Measurements from ENCODE around the gene TOMM70. TPM values are rescaled to one million over a fixed set of nuclear protein-coding genes. Genes with fewer than 3 reads are reported as not detected.

TOMM70 gene
- polyA plus RNA-seq, 3 donors = 4.9 to 6.3 (median 6.3) TPM

DNA sequence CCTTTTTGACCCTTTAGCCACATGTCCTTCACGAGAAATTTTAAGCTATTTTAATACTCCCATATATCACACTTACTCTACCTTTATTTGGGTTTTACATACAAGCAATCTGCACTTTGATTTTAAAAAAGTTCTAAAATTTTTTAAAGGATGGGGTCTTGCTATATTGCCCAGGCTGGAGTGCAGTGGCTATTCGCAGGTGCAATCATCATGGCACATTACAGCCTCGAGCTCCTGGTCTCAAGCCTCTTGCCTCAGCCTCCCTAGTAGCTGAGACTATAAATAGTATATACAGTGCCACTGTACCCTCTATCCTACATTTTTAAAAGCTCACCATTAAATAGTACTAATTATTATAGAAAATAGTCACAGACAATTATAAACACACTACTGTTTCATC lies 36.5 kb downstream of the TOMM70 start:
- no peak overlapping the region for H2AFZ ChIP-seq (ENCODE audit: insufficient read depth, low read depth, low read length, poor library complexity, severe bottlenecking)
- H3K36me3 ChIP-seq (replicated peaks in 1 of 2; ENCODE audit: control insufficient read depth in 1 of 2, insufficient read depth in 2 of 2, low read length in 2 of 2) = peaks cover 60 to 89% of the 10 kb centered on the region in 2 donors
- no peaks in the 10 kb centered on the region for H3K9me3 ChIP-seq (replicated peaks in 1 of 2; ENCODE audit: control insufficient read depth in 1 of 2, insufficient read depth in 1 of 2, low read length in 2 of 2)
- no peak overlapping the region for H3K27ac Mint-ChIP-seq
- no peaks in the 10 kb centered on the region for H3K4me1 Mint-ChIP-seq
- no peak overlapping the region for H3K4me2 ChIP-seq (replicated peaks; ENCODE audit: extremely low read depth, low read length, poor library complexity, severe bottlenecking)
- H3K4me1 ChIP-seq (ENCODE audit: control insufficient read depth in 1 of 2, insufficient read depth in 2 of 2, low read length in 2 of 2) = no peaks in the 10 kb centered on the region
- no peaks in the 10 kb centered on the region for H3K27me3 Mint-ChIP-seq (ENCODE audit: low read depth in 3 of 3)
- H3K27ac ChIP-seq (ENCODE audit: low read depth in 1 of 2, low read length in 2 of 2) = no peak overlapping the region
- H3K9me3 Mint-ChIP-seq = peaks cover 0 to 3% (median 0%) of the 10 kb centered on the region in 7 donors
- H3K79me2 ChIP-seq (ENCODE audit: insufficient read depth, low read length) = no peaks in the 10 kb centered on the region
- no peak for DNase-seq
- WGBS (ENCODE audit: insufficient coverage) = no CpG with 5 or more reads among the region's 3 CpGs
- H3K4me3 Mint-ChIP-seq = no peak overlapping the region
- intact Hi-C loops (cut with micrococcal nuclease) = no loop called here
- no peak for TF ChIP-seq CTCF (IDR thresholded peaks at IDR 0.05)
- no peak overlapping the region for H3K9ac ChIP-seq (ENCODE audit: insufficient read depth, low read length, poor library complexity, severe bottlenecking)
- no peaks in the 10 kb centered on the region for H3K27me3 ChIP-seq (ENCODE audit: control insufficient read depth in 2 of 2, insufficient read depth in 2 of 2, low read length in 2 of 2)
- H3K36me3 Mint-ChIP-seq = peaks cover 65 to 85% of the 10 kb centered on the region in 2 donors
- no peaks in the 10 kb centered on the region for H4K20me1 ChIP-seq (ENCODE audit: insufficient read depth, low read length)
- no peak overlapping the region for H3K4me3 ChIP-seq (replicated peaks in 1 of 3; ENCODE audit: low read depth in 2 of 3, low read length in 3 of 3)

DNA sequence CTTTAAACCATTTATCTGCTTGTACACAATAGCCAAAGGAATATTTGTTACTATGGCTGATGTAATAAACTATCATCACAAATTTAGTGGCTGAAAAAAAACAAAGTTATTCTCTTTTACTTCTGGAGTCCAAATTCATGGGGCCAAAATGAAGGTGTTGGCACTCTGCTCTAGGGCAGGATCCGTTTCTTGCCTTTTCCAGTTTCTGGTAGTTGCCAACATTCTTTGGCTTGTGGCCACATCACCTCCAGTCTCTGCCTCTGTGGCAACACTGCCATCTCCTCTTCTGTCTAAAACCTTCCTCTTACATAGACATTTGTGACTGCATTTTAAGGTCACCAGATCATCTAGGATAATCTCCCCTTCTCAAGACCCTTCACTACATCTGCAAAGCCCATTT lies 39.0 kb downstream of the TOMM70 start:
- Histone ChIP-seq H3K9me3 (replicated peaks in 1 of 2; ENCODE audit: control insufficient read depth in 1 of 2, insufficient read depth in 1 of 2, low read length in 2 of 2) (no peaks in the 10 kb centered on the region), H3K4me2 (replicated peaks; ENCODE audit: extremely low read depth, low read length, poor library complexity, severe bottlenecking) (no peak overlapping the region), H3K79me2 (ENCODE audit: insufficient read depth, low read length) (no peaks in the 10 kb centered on the region), H3K9ac (ENCODE audit: insufficient read depth, low read length, poor library complexity, severe bottlenecking) (no peak overlapping the region), H3K36me3 (replicated peaks in 1 of 2; ENCODE audit: control insufficient read depth in 1 of 2, insufficient read depth in 2 of 2, low read length in 2 of 2) (peaks cover 44 to 84% of the 10 kb centered on the region in 2 donors), H3K4me3 (replicated peaks in 1 of 3; ENCODE audit: low read depth in 2 of 3, low read length in 3 of 3) (no peak overlapping the region), H2AFZ (ENCODE audit: insufficient read depth, low read depth, low read length, poor library complexity, severe bottlenecking) (no peak overlapping the region), H3K27me3 (ENCODE audit: control insufficient read depth in 2 of 2, insufficient read depth in 2 of 2, low read length in 2 of 2) (no peaks in the 10 kb centered on the region), H3K27ac (ENCODE audit: low read depth in 1 of 2, low read length in 2 of 2) (no peak overlapping the region), H3K4me1 (ENCODE audit: control insufficient read depth in 1 of 2, insufficient read depth in 2 of 2, low read length in 2 of 2) (no peaks in the 10 kb centered on the region), H4K20me1 (ENCODE audit: insufficient read depth, low read length) (no peaks in the 10 kb centered on the region)
- peaks cover 62 to 72% of the 10 kb centered on the region in 2 donors for H3K36me3 Mint-ChIP-seq
- no peak overlapping the region for H3K27ac Mint-ChIP-seq
- intact Hi-C loops (cut with micrococcal nuclease) = no loop called here
- H3K4me3 Mint-ChIP-seq = no peak overlapping the region
- 100% methylated on average over 1 of the region's 1 CpG for WGBS (ENCODE audit: insufficient coverage)
- H3K27me3 Mint-ChIP-seq (ENCODE audit: low read depth in 3 of 3) = no peaks in the 10 kb centered on the region
- no peak for TF ChIP-seq CTCF (IDR thresholded peaks at IDR 0.05)
- H3K9me3 Mint-ChIP-seq = peaks cover 0 to 3% (median 0%) of the 10 kb centered on the region in 7 donors
- DNase-seq = no peak
- no peaks in the 10 kb centered on the region for H3K4me1 Mint-ChIP-seq
